ENCODE measurements around the gene TMEM184B. TPM values are rescaled to one million over a fixed set of nuclear protein-coding genes. Genes with fewer than 3 reads are reported as not detected.

Gene TMEM184B
- polyA plus RNA-seq, 4 donors, result 7.3 to 47.4 (median 20.3) TPM

DNA sequence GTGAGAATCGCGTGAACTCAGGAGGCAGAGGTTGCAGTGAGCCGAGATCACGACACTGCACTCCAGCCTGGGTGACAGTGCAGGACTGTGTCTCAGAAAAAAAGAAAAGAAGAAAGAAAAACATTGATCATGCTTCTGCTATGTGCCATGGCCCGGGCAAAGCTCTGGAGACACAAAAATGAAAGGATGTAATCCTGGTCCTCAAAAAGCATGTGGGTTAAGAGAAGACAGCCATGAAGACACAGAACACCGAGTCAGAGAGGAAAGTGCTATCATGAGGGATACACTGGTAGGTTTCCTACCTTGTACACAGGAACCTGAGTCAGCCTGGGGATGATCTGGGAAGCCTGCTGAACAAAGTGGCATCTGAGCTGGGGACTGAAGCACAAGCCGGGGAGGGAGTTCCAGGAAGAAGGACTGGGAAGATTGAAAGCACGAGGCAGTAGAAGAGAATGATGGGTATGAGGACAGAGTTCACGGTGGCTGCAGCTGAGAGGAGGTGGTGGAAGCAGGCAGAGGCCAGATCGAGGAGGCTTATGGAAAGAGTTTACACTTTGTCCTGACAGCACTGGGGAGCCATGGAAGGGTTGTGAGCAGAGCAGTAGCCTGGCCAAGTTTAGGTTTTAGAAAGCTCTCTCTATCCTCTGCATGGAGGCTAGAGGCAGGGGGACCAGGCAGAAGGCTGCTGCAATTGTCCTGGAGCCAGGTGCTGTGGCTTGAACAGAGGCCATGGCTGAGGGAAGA, 80.9 kb downstream of the TMEM184B start:
- DNase-seq, result peak; percentile 73 to 78
- WGBS, 3 donors, result 53 to 70% (median 62%) methylated on average over 10 of the region's 10 CpGs

DNA sequence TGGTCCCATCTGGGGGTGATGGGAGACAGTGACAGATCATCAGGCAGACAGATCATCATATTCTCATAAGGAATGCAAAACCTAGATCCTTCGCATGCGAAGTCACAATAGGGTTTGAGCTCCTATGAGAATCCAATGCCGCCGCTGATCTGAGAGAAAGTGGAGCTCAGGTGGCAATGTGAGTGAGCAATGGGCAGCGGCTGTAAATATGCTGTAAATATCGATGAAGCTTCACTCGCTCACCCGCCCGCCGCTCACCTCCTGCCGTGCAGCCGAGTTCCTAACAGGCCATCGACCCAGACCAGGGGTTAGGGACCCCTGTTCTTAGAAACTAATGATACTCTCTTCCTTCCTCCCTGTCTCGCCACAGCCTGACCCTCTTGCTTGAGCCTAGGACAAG, 81.8 kb downstream of the TMEM184B start:
- no peak for FAIRE-seq
- no peak overlapping the region for H3K27ac ChIP-seq (ENCODE audit: low read depth in 1 of 3, low read length in 2 of 3)
- peaks cover 0 to 40% (median 0%) of the 10 kb centered on the region in 3 donors for H3K4me1 ChIP-seq (ENCODE audit: control insufficient read depth in 3 of 3, insufficient read depth in 2 of 3, low read depth in 1 of 3, low read length in 2 of 3)

More for the DNA sequence above, 80.9 kb downstream of the TMEM184B start:
- peaks cover 0 to 43% (median 0%) of the 10 kb centered on the region in 3 donors for H3K4me1 ChIP-seq (ENCODE audit: control insufficient read depth in 3 of 3, insufficient read depth in 2 of 3, low read depth in 1 of 3, low read length in 2 of 3)
- no peak for FAIRE-seq
- H3K9me3 ChIP-seq (ENCODE audit: control insufficient read depth in 2 of 2, insufficient read depth in 1 of 2, low read depth in 1 of 2, low read length in 1 of 2), result no peaks in the 10 kb centered on the region
- H3K4me3 ChIP-seq (ENCODE audit: low read depth in 1 of 3, low read length in 3 of 3), result no peak overlapping the region
- H3K36me3 ChIP-seq (ENCODE audit: control insufficient read depth in 3 of 3, insufficient read depth in 2 of 3, low read depth in 1 of 3, low read length in 3 of 3), result no peaks in the 10 kb centered on the region
- no peaks in the 10 kb centered on the region for H3K27me3 ChIP-seq (ENCODE audit: control insufficient read depth in 3 of 3, insufficient read depth in 3 of 3, low read length in 3 of 3)
- H3K27ac ChIP-seq (ENCODE audit: low read depth in 1 of 3, low read length in 2 of 3), result peak overlapping the region in 1 of 3 donors; percentile 84

GRCh38 chr22:38190581-38190980, 82.2 kb downstream of the TMEM184B start:
- H3K4me3 ChIP-seq (ENCODE audit: low read depth in 1 of 3, low read length in 3 of 3), result no peak overlapping the region
- peaks cover 0 to 40% (median 0%) of the 10 kb centered on the region in 3 donors for H3K4me1 ChIP-seq (ENCODE audit: control insufficient read depth in 3 of 3, insufficient read depth in 2 of 3, low read depth in 1 of 3, low read length in 2 of 3)
- no peak for DNase-seq
- H3K36me3 ChIP-seq (ENCODE audit: control insufficient read depth in 3 of 3, insufficient read depth in 2 of 3, low read depth in 1 of 3, low read length in 3 of 3), result no peaks in the 10 kb centered on the region
- H3K27me3 ChIP-seq (ENCODE audit: control insufficient read depth in 3 of 3, insufficient read depth in 3 of 3, low read length in 3 of 3), result no peaks in the 10 kb centered on the region
- H3K27ac ChIP-seq (ENCODE audit: low read depth in 1 of 3, low read length in 2 of 3), result no peak overlapping the region
- FAIRE-seq, result no peak
- 71 to 73% (median 72%) methylated on average over 6 of the region's 6 CpGs for WGBS, 3 donors
- no peaks in the 10 kb centered on the region for H3K9me3 ChIP-seq (ENCODE audit: control insufficient read depth in 2 of 2, insufficient read depth in 1 of 2, low read depth in 1 of 2, low read length in 1 of 2)

More for the DNA sequence above, 81.8 kb downstream of the TMEM184B start:
- Histone ChIP-seq H3K4me3 (ENCODE audit: low read depth in 1 of 3, low read length in 3 of 3) (no peak overlapping the region), H3K36me3 (ENCODE audit: control insufficient read depth in 3 of 3, insufficient read depth in 2 of 3, low read depth in 1 of 3, low read length in 3 of 3) (no peaks in the 10 kb centered on the region), H3K9me3 (ENCODE audit: control insufficient read depth in 2 of 2, insufficient read depth in 1 of 2, low read depth in 1 of 2, low read length in 1 of 2) (no peaks in the 10 kb centered on the region), H3K27me3 (ENCODE audit: control insufficient read depth in 3 of 3, insufficient read depth in 3 of 3, low read length in 3 of 3) (no peaks in the 10 kb centered on the region)
- DNase-seq, result no peak
- WGBS, 3 donors, result 93 to 98% (median 95%) methylated on average over 14 of the region's 14 CpGs

DNA sequence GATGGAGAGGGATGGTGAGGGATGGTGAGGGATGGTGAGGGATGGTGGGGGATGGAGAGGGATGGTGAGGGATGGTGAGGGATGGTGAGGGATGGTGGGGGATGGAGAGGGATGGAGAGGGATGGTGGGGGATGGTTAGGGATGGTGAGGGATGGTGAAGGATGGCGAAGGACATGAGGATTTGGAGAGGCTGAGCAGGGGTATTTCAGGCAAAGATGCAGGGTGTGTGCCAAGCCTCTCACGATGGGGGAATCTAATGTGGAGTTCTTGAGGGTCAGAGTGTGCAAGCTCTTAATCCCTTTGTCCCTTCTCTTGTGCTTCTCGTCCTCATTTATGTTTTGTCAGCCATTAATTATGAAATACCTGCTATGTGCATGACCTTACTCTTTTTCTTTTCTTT, 83.7 kb downstream of the TMEM184B start:
- H3K9me3 ChIP-seq (ENCODE audit: control insufficient read depth in 2 of 2, insufficient read depth in 1 of 2, low read depth in 1 of 2, low read length in 1 of 2), result no peaks in the 10 kb centered on the region
- H3K27me3 ChIP-seq (ENCODE audit: control insufficient read depth in 3 of 3, insufficient read depth in 3 of 3, low read length in 3 of 3), result no peaks in the 10 kb centered on the region
- no peak for FAIRE-seq
- DNase-seq, result no peak
- 77 to 86% (median 82%) methylated on average over 3 of the region's 3 CpGs for WGBS, 3 donors
- H3K36me3 ChIP-seq (ENCODE audit: control insufficient read depth in 3 of 3, insufficient read depth in 2 of 3, low read depth in 1 of 3, low read length in 3 of 3), result no peaks in the 10 kb centered on the region
- no peak overlapping the region for H3K27ac ChIP-seq (ENCODE audit: low read depth in 1 of 3, low read length in 2 of 3)
- no peak overlapping the region for H3K4me3 ChIP-seq (ENCODE audit: low read depth in 1 of 3, low read length in 3 of 3)
- H3K4me1 ChIP-seq (ENCODE audit: control insufficient read depth in 3 of 3, insufficient read depth in 2 of 3, low read depth in 1 of 3, low read length in 2 of 3), result peaks cover 0 to 38% (median 0%) of the 10 kb centered on the region in 3 donors

GRCh38 chr22:38187413-38188212, 85.2 kb downstream of the TMEM184B start:
- 60 to 63% (median 61%) methylated on average over 10 of the region's 10 CpGs for WGBS, 3 donors
- H3K27ac ChIP-seq (ENCODE audit: low read depth in 1 of 3, low read length in 2 of 3), result peak overlapping the region in 1 of 3 donors; percentile 14
- H3K9me3 ChIP-seq (ENCODE audit: control insufficient read depth in 2 of 2, insufficient read depth in 1 of 2, low read depth in 1 of 2, low read length in 1 of 2), result no peaks in the 10 kb centered on the region
- H3K4me3 ChIP-seq (ENCODE audit: low read depth in 1 of 3, low read length in 3 of 3), result no peak overlapping the region
- no peaks in the 10 kb centered on the region for H3K27me3 ChIP-seq (ENCODE audit: control insufficient read depth in 3 of 3, insufficient read depth in 3 of 3, low read length in 3 of 3)
- no peaks in the 10 kb centered on the region for H3K36me3 ChIP-seq (ENCODE audit: control insufficient read depth in 3 of 3, insufficient read depth in 2 of 3, low read depth in 1 of 3, low read length in 3 of 3)
- no peak for FAIRE-seq
- peaks cover 0 to 24% (median 0%) of the 10 kb centered on the region in 3 donors for H3K4me1 ChIP-seq (ENCODE audit: control insufficient read depth in 3 of 3, insufficient read depth in 2 of 3, low read depth in 1 of 3, low read length in 2 of 3)
- peak in 1 of 2 donors; percentile 31 for DNase-seq

GRCh38 chr22:38186429-38186828, 86.4 kb downstream of the TMEM184B start:
- 56 to 83% (median 74%) methylated on average over 5 of the region's 5 CpGs for WGBS, 3 donors
- FAIRE-seq (no peak), DNase-seq (no peak)
- H3K4me1 ChIP-seq (ENCODE audit: control insufficient read depth in 3 of 3, insufficient read depth in 2 of 3, low read depth in 1 of 3, low read length in 2 of 3), result peaks cover 0 to 16% (median 0%) of the 10 kb centered on the region in 3 donors
- no peaks in the 10 kb centered on the region for H3K9me3 ChIP-seq (ENCODE audit: control insufficient read depth in 2 of 2, insufficient read depth in 1 of 2, low read depth in 1 of 2, low read length in 1 of 2)
- H3K36me3 ChIP-seq (ENCODE audit: control insufficient read depth in 3 of 3, insufficient read depth in 2 of 3, low read depth in 1 of 3, low read length in 3 of 3), result no peaks in the 10 kb centered on the region
- H3K27me3 ChIP-seq (ENCODE audit: control insufficient read depth in 3 of 3, insufficient read depth in 3 of 3, low read length in 3 of 3), result no peaks in the 10 kb centered on the region
- no peak overlapping the region for H3K4me3 ChIP-seq (ENCODE audit: low read depth in 1 of 3, low read length in 3 of 3)
- H3K27ac ChIP-seq (ENCODE audit: low read depth in 1 of 3, low read length in 2 of 3), result no peak overlapping the region

DNA sequence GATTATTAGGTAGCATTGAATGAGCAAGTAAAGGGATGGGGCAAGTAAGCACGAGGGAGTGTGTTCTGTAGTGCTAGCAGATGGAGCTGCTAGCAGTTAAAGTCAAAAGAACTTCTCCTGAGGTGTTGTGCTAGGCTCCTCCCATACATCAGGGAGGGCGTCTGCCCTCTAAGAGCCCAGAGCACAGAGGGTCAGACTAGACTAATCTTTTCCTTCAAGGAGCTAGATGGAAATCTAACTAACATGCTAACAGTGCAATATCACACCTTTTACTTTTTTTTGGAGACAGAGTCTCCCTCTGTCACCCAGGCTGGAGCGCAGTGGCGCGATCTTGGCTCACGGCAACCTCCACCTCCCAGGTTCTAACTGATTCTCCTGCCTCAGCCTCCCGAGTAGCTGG, 88.0 kb downstream of the TMEM184B start:
- no peaks in the 10 kb centered on the region for H3K36me3 ChIP-seq (ENCODE audit: control insufficient read depth in 3 of 3, insufficient read depth in 2 of 3, low read depth in 1 of 3, low read length in 3 of 3)
- 79 to 83% (median 80%) methylated on average over 7 of the region's 7 CpGs for WGBS, 3 donors
- no peak overlapping the region for H3K4me3 ChIP-seq (ENCODE audit: low read depth in 1 of 3, low read length in 3 of 3)
- H3K9me3 ChIP-seq (ENCODE audit: control insufficient read depth in 2 of 2, insufficient read depth in 1 of 2, low read depth in 1 of 2, low read length in 1 of 2), result no peaks in the 10 kb centered on the region
- no peak overlapping the region for H3K27ac ChIP-seq (ENCODE audit: low read depth in 1 of 3, low read length in 2 of 3)
- no peaks in the 10 kb centered on the region for H3K27me3 ChIP-seq (ENCODE audit: control insufficient read depth in 3 of 3, insufficient read depth in 3 of 3, low read length in 3 of 3)
- peaks cover 3 to 27% (median 3%) of the 10 kb centered on the region in 3 donors for H3K4me1 ChIP-seq (ENCODE audit: control insufficient read depth in 3 of 3, insufficient read depth in 2 of 3, low read depth in 1 of 3, low read length in 2 of 3)
- FAIRE-seq (no peak), DNase-seq (no peak)

DNA sequence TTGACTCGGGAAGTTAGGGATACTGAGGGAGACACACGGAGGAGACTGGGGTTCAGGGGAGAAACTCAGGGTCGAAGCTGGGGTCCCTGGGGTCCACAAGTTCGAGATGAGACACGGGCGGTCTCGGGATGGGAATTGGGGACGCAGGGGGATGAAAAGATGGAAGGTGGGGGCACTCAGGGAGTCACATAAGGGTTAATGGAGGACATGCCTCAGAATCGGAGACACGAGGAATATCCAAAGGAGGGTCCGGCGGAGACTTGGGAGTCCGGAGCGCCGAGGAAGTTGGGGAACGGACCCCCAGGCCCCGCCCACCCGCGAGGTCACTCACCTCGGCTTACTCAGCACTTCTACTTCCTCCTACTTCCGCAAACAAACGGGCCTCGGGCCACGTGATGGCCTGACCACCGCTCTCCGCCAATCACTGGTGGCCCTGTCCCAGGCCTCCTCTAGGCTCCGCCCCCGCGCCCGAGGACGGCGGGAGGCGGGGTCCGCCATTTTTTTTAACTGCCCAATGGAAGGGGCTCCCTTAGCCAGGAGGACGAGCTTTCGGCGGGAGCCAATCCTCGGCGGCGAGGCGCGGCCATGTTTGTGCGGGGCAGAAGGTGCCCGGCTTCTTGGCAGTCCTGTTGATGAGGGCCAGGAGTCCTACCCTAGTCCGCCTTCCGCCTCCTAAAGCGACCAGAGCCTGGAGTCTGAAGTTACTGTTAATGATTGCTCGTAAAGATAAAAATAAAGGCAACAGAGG, 91.2 kb downstream of the TMEM184B start, which contains the start of gene PLA2G6:
Gene PLA2G6 (minus strand): TSS at position 378 of the 748 bp plus-strand sequence. CDS start 12,404 bp downstream, outside the sequence.
- peak; percentile 15 for FAIRE-seq
- DNase-seq, result peak; percentile 99 to 100
- H3K4me3 ChIP-seq (ENCODE audit: low read depth in 1 of 3, low read length in 3 of 3), result peak within 1 kb of the TSS; percentile 53 to 60 (median 56)
- WGBS, 3 donors, result 0 to 1% (median 1%) methylated on average over 37 to 48 of the region's 48 CpGs
- H3K27me3 ChIP-seq (ENCODE audit: control insufficient read depth in 3 of 3, insufficient read depth in 3 of 3, low read length in 3 of 3), result no peaks in the 10 kb centered on the region
- peak within 1 kb of the TSS; percentile 77 to 96 (median 85) for H3K27ac ChIP-seq (ENCODE audit: low read depth in 1 of 3, low read length in 2 of 3)
- no peaks in the 10 kb centered on the region for H3K9me3 ChIP-seq (ENCODE audit: control insufficient read depth in 2 of 2, insufficient read depth in 1 of 2, low read depth in 1 of 2, low read length in 1 of 2)
- peaks cover 3 to 32% (median 6%) of the 10 kb centered on the region in 3 donors for H3K4me1 ChIP-seq (ENCODE audit: control insufficient read depth in 3 of 3, insufficient read depth in 2 of 3, low read depth in 1 of 3, low read length in 2 of 3)
- no peaks in the 10 kb centered on the region for H3K36me3 ChIP-seq (ENCODE audit: control insufficient read depth in 3 of 3, insufficient read depth in 2 of 3, low read depth in 1 of 3, low read length in 3 of 3)
